Common myeloid progenitor, CD34-positive (primary cell): ENCODE measurements around the gene STAC3.

Source experiments
- CTCF ChIA-PET: fragments of 350-600 bp; sonication (Branson Sonifier 250); formaldehyde crosslinking; loops from one replicate; lab custom pipeline; 2021; ENCODE audit warnings: antibody characterized with exemption; lab: Charles Lee
- POLR2A ChIA-PET: fragments of 350-600 bp; sonication (Branson Sonifier 250); formaldehyde crosslinking; loops from one replicate; lab custom pipeline; 2021; ENCODE audit warnings: antibody characterized with exemption; lab: Charles Lee
- DNase-seq, 3 donors: peaks; one replicate each; pipeline versions ENCODE4 v3.0.0 to v3.0.0-alpha.2; 2013
- H3K27ac ChIP-seq, 2 experiments: 1 replicate in 1 of 2; 2 replicates in 1 of 2; pipeline ENCODE4 v1.7.0; 2013; ENCODE audit warnings: inconsistent platforms in 2 of 2, low read length in 2 of 2, mild to moderate bottlenecking in 2 of 2, low read depth in 1 of 2, moderate library complexity in 1 of 2; ENCODE audit not compliant: severe bottlenecking in 2 of 2, insufficient read depth in 1 of 2, poor library complexity in 1 of 2
- H3K27me3 ChIP-seq, 5 experiments: replicated peaks in 2 of 5; 1 replicate in 3 of 5; 2 replicates in 2 of 5; pipeline versions ENCODE4 v1.6.1 to v1.7.0; 2013; ENCODE audit warnings: low read length in 4 of 5, mild to moderate bottlenecking in 2 of 5, moderate library complexity in 2 of 5, inconsistent platforms in 1 of 5; ENCODE audit not compliant: insufficient read depth in 5 of 5, control insufficient read depth in 4 of 5
- H3K36me3 ChIP-seq, 4 experiments: 1 replicate in 2 of 4; 2 replicates in 2 of 4; pipeline versions ENCODE4 v1.6.1 to v1.7.0; 2013; ENCODE audit warnings: low read length in 3 of 4, control low read depth in 1 of 4, mild to moderate bottlenecking in 1 of 4; ENCODE audit not compliant: control insufficient read depth in 4 of 4, insufficient read depth in 4 of 4
- H3K4me1 ChIP-seq, 4 experiments: 1 replicate in 3 of 4; 2 replicates in 1 of 4; pipeline versions ENCODE4 v1.6.1 to v1.7.1; 2013; ENCODE audit warnings: low read length in 3 of 4, mild to moderate bottlenecking in 3 of 4, control low read depth in 1 of 4, inconsistent platforms in 1 of 4, moderate library complexity in 1 of 4; ENCODE audit not compliant: control insufficient read depth in 4 of 4, insufficient read depth in 4 of 4; ENCODE audit errors: control extremely low read depth in 1 of 4
- H3K4me3 ChIP-seq, 7 experiments: 1 replicate in 4 of 7; 2 replicates in 3 of 7; pipeline versions ENCODE4 v1.5.1 to v1.7.0; 2013; ENCODE audit warnings: mild to moderate bottlenecking in 7 of 7, low read length in 6 of 7, moderate library complexity in 6 of 7, inconsistent platforms in 2 of 7, low read depth in 2 of 7, control low read depth in 1 of 7; ENCODE audit not compliant: insufficient read depth in 4 of 7, control insufficient read depth in 1 of 7; ENCODE audit errors: extremely low read depth in 1 of 7
- H3K9me3 ChIP-seq, 5 experiments: 1 replicate in 4 of 5; 2 replicates in 1 of 5; pipeline versions ENCODE4 v1.6.1 to v1.7.1; 2013; ENCODE audit warnings: low read length in 4 of 5, mild to moderate bottlenecking in 2 of 5, inconsistent platforms in 1 of 5, low read depth in 1 of 5, moderate library complexity in 1 of 5; ENCODE audit not compliant: control insufficient read depth in 4 of 5, insufficient read depth in 2 of 5; ENCODE audit errors: control extremely low read depth in 1 of 5
- WGBS: methylation state at CpG from one replicate; pipeline ENCODE4 v1.1.5; 2013; ENCODE audit not compliant: insufficient coverage; 5-methylcytosine and 5-hydroxymethylcytosine counted together

Gene STAC3

DNA sequence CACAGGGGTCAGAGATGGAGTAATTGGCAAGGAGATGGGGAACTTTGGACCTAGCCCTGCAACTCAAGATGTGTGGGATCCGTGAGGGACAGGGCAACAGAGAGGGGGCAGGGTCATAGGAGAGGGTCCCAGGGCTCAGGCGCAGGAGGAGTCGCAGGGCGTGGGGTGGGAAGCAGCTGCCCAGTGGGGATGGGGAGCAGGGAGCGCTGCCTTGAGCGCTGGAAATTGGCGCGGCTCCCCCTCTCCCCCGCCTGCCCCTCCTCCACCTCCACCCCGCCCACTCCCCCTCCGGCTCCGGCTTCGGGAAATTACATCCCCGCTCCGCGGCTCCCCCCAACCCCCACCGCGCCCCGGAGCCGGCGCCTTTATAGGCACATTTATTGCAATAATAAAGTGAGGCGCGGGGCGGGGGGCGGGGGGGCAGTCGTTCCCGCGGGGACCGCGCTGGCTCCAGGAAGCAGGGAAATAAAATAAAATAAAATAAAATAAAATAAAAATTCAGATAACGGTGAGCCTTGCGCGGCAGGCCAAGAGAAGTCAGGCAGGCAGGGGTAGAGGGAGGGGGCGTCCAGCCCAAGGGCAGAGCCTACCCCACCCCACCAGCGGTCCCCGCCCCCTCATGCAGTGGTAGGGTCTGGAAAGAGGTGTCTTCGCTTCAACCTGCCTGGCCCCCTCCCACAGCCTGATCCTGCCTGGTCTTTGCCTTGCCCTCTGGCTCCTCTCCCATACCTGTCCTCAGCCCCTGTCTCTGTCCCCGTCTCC, 30.8 kb downstream of the STAC3 start:
- H3K4me1 ChIP-seq: peaks cover 0 to 28% (median 17%) of the 10 kb centered on the region in 4 experiments

DNA sequence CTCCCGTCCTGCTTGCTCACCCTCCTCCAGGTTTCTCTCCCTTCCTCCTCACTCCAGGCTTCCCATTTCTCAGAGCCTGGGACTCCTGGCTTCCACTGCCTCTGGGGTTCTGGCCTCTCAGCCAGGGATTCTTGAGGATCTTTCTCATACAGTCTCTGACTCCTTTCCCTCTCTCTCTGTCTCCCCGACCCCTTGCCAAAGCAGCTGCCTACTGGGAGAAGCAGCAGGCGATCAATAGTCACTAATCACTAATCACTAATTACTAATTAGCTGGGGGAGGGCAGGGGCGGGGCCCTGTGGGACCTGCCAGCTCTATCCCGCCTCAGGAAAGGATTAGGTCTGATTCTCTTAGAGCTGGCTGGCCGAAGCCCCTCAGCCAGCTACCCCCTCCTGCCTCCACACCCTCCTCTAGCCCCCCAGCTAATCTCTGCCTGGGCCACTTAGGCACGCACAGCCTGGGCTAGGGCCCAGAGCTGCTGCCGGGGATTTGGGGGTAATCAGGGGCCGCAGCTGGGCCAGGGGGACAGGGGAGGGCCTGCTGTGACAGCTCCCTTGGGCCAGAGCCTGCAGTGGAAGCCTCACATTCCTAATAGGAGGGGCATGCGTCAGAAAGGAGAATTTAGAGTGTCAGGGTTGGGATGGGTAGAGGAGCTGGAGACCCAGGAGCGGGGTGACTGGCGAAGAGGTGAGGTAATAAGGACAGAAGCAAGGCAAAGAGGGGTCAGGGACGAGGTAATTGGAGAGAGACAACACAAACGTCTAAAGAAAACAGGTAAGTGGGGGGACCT, 31.6 kb downstream of the STAC3 start:
- H3K27me3 ChIP-seq: peaks cover 4 to 98% (median 61%) of the 10 kb centered on the region in 5 experiments
- ChIA-PET CTCF (interaction anchor here (0.8 to 4.1 kb wide), 7 partner anchors 9 to 25 kb away, joined by 3 to 27 read pairs (median 5); partner anchors contain the start of gene SHMT2), POLR2A (interaction anchor here (1.0 kb wide), 1 partner anchor 23 kb away, joined by 4 read pairs; no protein-coding TSS in a partner anchor)
- no peaks in the 10 kb centered on the region for H3K9me3 ChIP-seq
- H3K27ac ChIP-seq: no peak overlapping the region
- DNase-seq: no peak
- no peaks in the 10 kb centered on the region for H3K36me3 ChIP-seq
- peaks cover 0 to 22% (median 14%) of the 10 kb centered on the region in 4 experiments for H3K4me1 ChIP-seq
- WGBS: 48% methylated on average over 11 of the region's 14 CpGs
- H3K4me3 ChIP-seq: no peak overlapping the region

More for the DNA sequence above, 30.8 kb downstream of the STAC3 start:
- ChIA-PET POLR2A (no interaction called here), CTCF (interaction anchor here (0.8 to 4.1 kb wide), 6 partner anchors 8 to 24 kb away, joined by 3 to 27 read pairs (median 5); partner anchors contain the start of gene SHMT2)
- Histone ChIP-seq H3K36me3 (no peaks in the 10 kb centered on the region), H3K27ac (no peak overlapping the region), H3K27me3 (peaks cover 0 to 98% (median 55%) of the 10 kb centered on the region in 5 experiments), H3K4me3 (no peak overlapping the region), H3K9me3 (no peaks in the 10 kb centered on the region)
- no peak for DNase-seq
- WGBS: 12% methylated on average over 4 of the region's 38 CpGs

DNA sequence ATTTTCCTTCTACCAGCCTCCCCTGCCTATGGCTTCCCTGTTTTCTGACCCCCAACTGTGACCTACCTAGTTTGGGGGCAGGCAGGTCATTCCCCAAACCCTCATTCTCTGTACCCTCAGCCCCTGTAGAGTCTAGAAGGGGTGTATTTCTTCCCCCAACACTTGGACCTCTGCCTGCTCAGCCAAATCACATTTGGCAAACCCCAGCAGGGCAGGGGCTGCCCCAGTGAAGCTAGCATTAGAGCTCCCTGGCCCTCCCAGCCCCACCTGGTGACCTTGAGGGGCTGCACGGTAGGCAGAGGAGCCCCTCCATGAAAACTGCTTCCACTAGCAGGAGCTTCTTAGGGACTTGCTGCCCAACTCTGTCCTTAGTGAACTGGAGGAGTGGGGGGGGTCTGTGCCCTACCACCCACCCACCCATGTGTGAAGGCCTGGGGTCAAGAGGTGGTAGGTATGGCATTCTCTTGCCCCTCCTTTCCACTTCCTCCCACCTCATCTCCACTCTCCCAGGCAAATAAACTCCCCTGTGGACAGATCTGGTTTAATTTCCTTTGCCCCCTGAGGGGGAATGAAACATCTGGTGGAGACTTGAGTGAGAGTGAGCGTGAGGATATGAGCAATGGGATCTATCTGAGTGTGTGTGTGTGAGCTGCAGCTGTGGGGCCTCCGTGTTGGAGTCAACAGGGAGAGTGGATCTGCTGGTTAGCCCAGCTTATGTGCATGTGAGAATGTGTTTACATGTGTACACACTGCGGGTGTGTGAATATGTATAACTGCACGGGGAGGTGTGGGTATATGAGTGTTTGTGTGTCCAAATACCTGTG, 32.7 kb downstream of the STAC3 start:
- POLR2A ChIA-PET: no interaction called here
- WGBS: 74% methylated on average over 5 of the region's 5 CpGs
- Histone ChIP-seq H3K9me3 (no peaks in the 10 kb centered on the region), H3K36me3 (no peaks in the 10 kb centered on the region), H3K4me3 (no peak overlapping the region), H3K4me1 (peaks cover 0 to 22% (median 13%) of the 10 kb centered on the region in 4 experiments), H3K27me3 (peaks cover 9 to 98% (median 61%) of the 10 kb centered on the region in 5 experiments), H3K27ac (no peak overlapping the region)
- CTCF ChIA-PET: interaction anchor here (1.5 to 8.4 kb wide), 3 partner anchors 10 to 26 kb away, joined by 5 to 170 read pairs (median 27); partner anchors contain the start of gene SHMT2
- no peak for DNase-seq

DNA sequence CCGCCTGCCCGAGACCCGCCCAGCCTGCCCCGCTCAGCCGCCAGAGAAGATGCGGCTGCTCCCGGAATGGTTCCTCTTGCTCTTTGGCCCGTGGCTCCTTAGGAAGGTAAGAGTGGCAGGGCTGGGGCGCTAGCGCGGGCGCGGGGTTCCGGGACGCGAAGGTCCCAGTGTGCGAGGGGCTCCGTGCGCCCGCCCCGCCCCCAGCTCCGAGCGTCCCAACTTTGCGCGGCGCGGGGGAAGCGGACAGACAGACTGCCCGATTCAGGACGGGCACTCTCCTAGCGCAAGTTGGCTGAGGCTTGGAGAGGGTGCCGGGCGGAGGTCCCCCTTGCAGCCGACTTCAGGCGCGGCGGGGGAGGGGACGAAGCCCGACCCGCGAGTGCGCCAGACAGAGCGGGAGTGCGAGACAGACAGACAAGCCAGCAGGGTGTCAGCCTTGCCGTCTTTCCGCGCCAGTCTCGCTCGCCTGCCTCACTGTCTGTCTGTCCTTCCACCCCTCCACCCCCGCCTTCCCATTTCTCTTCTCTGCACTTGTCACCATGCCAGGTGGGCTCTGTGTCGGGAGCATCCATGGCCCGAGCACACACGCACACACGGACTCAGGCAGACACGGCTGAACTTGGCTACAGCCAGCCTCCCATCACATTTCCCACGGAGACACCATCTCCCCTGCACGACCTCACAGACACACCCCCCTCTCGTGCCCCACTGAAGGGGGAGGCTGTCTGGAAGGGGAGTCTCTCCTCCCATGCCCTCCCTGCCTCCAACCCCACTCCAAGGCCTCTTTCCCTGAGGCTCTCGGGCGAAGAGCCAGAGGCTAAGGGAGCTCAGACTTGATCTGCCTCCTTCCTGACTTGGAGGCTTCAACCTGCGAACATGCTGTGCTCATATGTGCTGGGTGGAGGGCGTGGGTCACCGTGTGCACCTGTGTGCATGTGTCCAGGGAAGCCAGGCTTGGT, 33.8 kb downstream of the STAC3 start:
- H3K4me1 ChIP-seq: peaks cover 0 to 22% (median 13%) of the 10 kb centered on the region in 4 experiments
- H3K36me3 ChIP-seq: no peaks in the 10 kb centered on the region
- peak in 1 of 3 donors; percentile 22 for DNase-seq
- no peak overlapping the region for H3K27ac ChIP-seq
- no peaks in the 10 kb centered on the region for H3K9me3 ChIP-seq
- H3K27me3 ChIP-seq: peaks cover 9 to 87% (median 54%) of the 10 kb centered on the region in 5 experiments
- under 1% methylated on average over 57 of the region's 63 CpGs for WGBS
- CTCF ChIA-PET: interaction anchor here (0.7 to 8.4 kb wide), 4 partner anchors 11 to 27 kb away, joined by 3 to 170 read pairs (median 16); partner anchors contain the start of gene SHMT2
- peak overlapping the region in 3 of 7 experiments; percentile 34 to 55 (median 54) for H3K4me3 ChIP-seq
- POLR2A ChIA-PET: no interaction called here

DNA sequence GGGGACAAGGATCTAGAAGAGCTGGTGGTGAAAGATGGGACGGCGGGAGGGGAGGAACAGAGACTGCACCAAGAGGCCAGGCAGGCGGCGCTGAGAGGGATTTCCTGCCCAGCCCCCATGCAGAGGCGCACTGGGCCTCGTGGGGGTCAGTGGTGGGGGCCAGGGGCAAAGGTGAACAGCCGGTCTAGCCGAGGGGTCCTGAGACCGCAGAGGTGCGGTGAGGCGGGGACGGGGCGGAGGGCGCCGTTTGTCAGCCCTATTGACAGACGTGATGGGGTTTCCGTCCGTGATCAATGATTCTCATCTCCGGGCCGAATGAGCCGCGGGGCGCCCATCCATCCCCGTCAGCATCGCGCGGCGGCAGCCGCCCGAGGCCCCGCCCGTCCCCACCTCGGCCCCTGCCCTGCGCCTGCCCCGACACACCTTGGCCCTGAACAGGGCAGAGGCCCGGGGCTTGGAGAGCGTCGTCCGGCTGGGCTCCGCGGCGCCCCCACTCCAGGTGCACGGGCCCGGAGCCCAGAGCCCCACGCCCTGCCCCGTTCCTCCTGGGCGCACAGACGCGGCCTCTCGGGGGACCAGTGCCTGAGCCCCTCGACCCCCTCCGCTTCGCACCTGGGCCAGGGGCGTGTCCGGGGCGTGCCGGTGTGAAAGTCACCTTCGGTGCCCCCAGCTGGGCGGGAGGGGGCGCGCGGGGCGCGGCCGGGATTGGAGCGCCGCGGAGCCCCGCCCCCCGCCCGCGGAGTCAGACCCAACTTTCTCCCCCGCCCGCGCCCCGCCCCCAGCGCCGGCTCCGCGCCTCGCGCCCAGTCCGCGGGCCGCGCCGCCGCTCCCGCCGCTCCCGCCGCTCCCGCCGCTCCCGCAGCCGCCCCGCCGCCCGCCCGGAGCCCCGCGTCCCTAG, 34.7 kb downstream of the STAC3 start, which contains the start of gene NXPH4:
Gene NXPH4, plus strand, starts transcription at position 781 of the 898 bp plus-strand sequence. CDS start 176 bp downstream, outside the sequence.
- H3K4me1 ChIP-seq: peaks cover 0 to 22% (median 13%) of the 10 kb centered on the region in 4 experiments

More for the DNA sequence above, 34.7 kb downstream of the STAC3 start, which contains the start of gene NXPH4:
- Histone ChIP-seq H3K36me3 (no peaks in the 10 kb centered on the region), H3K4me3 (peak within 1 kb of the TSS in 3 of 7 experiments; percentile 34 to 55 (median 54)), H3K9me3 (no peaks in the 10 kb centered on the region), H3K27me3 (peaks cover 9 to 78% (median 54%) of the 10 kb centered on the region in 5 experiments), H3K27ac (no peak within 1 kb of the TSS)
- under 1% methylated on average over 76 of the region's 102 CpGs for WGBS
- CTCF ChIA-PET: interaction anchor here (0.7 to 8.4 kb wide), 4 partner anchors 12 to 28 kb away, joined by 3 to 236 read pairs (median 98); partner anchors contain the start of genes SHMT2 and STAC3
- DNase-seq: no peak
- POLR2A ChIA-PET: interaction anchor here (1.1 kb wide), 1 partner anchor 27 kb away, joined by 3 read pairs; no protein-coding TSS in a partner anchor
